Ectodermal cell (in vitro differentiated cells): ENCODE data around the gene ZMIZ1.
A peak's percentile ranks its signal among the peaks of the same experiment; 100 is the strongest.

Source experiments
- H3K27ac ChIP-seq: 2 replicates; pipeline ENCODE4 v1.7.0; 2013; ENCODE audit warnings: mild to moderate bottlenecking, low read depth, low read length; ENCODE audit not compliant: insufficient read depth, poor library complexity, severe bottlenecking
- H3K27me3 ChIP-seq: 2 replicates; pipeline ENCODE4 v1.7.0; 2013; ENCODE audit warnings: mild to moderate bottlenecking, low read length; ENCODE audit not compliant: insufficient read depth, control insufficient read depth, poor library complexity, severe bottlenecking
- H3K36me3 ChIP-seq: one replicate; pipeline ENCODE4 v1.7.0; 2013; ENCODE audit warnings: low read length; ENCODE audit not compliant: control insufficient read depth, insufficient read depth
- H3K4me1 ChIP-seq: one replicate; pipeline ENCODE4 v1.7.0; 2013; ENCODE audit warnings: low read length; ENCODE audit not compliant: control insufficient read depth, insufficient read depth
- H3K4me3 ChIP-seq: 2 replicates; pipeline ENCODE4 v1.7.0; 2013; ENCODE audit warnings: low read depth, low read length, control low read depth; ENCODE audit not compliant: insufficient read depth
- H3K9me3 ChIP-seq: 2 replicates; pipeline ENCODE4 v1.7.0; 2013; ENCODE audit warnings: mild to moderate bottlenecking, low read length, moderate library complexity; ENCODE audit not compliant: control insufficient read depth
- WGBS, 2 experiments: methylation state at CpG; one replicate each; pipeline ENCODE4 v1.1.7; 2013; ENCODE audit warnings: missing lambda C conversion rate in 2 of 2; 5-methylcytosine and 5-hydroxymethylcytosine counted together

Gene ZMIZ1

DNA sequence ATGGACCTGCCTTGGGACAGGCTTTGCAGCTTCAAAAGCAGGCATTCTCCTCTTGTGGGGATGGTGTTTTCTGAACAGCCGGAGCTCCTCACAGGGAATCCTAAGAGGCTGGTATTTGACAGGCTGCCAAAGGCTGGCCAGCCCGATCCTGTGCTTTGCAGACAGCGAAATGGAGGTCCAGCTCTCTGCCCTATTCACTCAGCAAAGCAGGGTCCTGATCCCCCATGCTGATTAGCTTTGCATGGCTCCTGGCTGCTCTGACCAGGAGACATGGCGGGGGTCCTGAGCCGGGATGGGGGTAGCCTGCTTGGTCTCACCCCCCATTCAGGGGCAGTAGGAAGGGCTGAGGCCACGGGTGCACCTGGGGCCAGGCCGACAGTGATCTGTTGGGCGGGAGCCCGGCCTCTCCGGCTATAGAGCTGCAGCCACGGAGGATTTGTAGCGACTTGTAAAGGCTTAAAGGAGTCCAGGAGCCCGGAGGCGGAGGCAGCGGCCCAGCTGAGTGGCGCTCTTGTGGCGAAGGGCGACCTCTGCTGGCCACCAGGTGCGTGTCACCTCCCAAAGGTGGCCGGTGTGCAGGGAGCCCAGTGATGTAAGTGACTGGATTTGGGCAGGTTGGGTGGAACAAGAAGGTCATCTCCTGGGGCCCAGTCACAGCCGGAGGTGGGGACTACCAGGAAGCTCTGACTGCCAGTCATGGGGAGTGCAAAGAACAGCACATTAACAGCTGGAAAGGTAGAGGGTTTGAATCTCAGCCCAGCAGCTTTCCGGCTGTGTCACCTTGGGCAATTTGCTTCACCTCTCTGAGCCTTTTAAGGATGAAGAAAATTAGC lies 126.5 kb downstream of the ZMIZ1 start:
- H3K4me1 ChIP-seq: peaks cover 10% of the 10 kb centered on the region
- H3K27me3 ChIP-seq: no peaks in the 10 kb centered on the region
- H3K9me3 ChIP-seq: no peaks in the 10 kb centered on the region
- H3K27ac ChIP-seq: peak overlapping the region; percentile 77
- H3K4me3 ChIP-seq: peak overlapping the region; percentile 9
- WGBS, 2 experiments: 13 to 15% methylated on average over 22 of the region's 22 CpGs
- H3K36me3 ChIP-seq: no peaks in the 10 kb centered on the region

DNA sequence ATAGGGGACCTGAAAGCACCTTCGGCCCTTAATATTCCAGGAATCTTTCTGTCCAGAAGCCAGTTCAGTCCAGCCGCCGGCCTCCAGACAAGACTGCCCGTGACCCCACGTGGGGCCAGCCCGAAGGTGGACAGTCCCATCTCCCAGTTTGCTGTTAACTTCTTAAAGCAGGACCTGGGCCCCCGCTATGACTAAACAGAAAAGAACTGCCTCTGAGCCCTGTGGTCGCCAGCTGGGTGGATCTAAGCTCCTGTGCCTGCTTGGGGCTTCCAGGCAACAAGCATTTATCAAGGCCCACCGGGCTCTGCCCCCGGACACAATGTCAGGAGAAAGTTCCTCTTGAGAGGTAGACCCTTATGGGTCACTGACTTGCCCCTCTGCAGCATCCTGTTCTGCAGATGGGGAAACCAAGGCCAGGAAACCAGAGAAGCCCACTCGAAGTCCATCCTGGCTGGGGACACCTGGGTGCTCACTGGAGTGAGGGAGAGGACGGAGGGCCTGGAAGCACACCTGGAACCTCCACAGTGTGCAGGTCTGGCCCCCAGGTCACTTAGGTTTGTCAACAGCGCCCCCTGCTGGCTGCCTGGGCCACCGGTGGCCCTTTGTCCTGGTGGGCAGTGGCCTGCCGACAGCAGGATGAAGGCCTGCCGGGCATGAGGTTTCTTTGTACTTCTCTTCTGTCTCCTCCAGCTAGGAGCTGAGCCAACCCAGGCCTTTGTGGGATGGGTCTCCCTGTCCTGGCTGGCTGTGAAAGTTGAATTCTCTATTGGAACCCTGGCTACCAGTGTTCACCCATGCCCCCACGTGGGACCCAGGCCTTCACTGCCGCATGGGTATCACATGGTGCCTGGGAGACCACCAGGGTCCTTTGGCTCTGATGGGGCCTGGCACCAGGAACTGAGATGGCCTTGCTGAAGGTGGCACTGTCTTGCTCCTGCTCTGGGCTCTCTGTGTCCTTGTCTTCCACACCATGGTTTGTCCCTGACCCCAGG lies 128.0 kb downstream of the ZMIZ1 start:
- H3K9me3 ChIP-seq: no peaks in the 10 kb centered on the region
- no peak overlapping the region for H3K4me3 ChIP-seq
- WGBS, 2 experiments: 71 to 72% methylated on average over 18 of the region's 18 CpGs
- H3K27me3 ChIP-seq: no peaks in the 10 kb centered on the region
- H3K27ac ChIP-seq: no peak overlapping the region
- H3K4me1 ChIP-seq: peaks cover 10% of the 10 kb centered on the region
- peaks cover 6% of the 10 kb centered on the region for H3K36me3 ChIP-seq

DNA sequence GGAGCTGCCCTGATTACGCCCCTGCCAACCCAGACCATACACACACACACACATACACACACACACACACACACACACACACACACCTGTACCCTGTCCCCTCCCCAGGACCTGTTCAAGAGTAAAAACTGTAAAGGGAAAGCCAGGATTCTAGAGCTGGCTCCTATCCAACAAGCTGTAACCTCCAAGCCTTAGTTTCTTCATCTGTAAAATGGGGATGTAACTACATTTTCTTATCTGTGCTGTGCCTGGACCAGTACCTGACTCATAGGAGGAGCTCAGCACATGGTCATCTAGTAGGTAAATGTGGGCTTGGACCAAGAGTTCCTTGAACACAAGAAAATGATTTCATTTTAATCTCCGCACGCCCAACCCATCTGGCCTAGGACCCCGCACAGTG lies 128.8 kb downstream of the ZMIZ1 start:
- H3K36me3 ChIP-seq: peaks cover 8% of the 10 kb centered on the region

DNA sequence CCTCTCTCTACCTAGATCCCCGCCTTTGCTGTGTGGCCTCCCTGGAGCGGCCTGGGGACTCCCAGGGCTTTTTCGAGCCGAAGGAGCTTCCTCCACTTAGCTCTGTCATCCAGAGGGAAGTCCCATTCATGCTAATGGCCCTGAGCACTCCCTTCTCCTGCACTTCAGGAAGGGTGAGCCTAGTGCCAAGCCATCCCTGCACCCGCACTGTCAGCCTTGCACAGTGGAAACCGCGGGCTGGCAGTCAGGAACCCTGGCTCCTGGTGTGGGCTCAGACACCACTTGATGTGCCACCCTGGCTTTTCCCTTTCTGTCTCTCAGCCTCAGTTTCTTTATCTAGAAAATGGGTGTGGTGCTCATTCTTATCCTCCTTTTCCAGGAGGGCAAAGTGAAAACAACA lies 131.6 kb downstream of the ZMIZ1 start:
- H3K36me3 ChIP-seq: peaks cover 17% of the 10 kb centered on the region
- H3K4me3 ChIP-seq: no peak overlapping the region
- no peaks in the 10 kb centered on the region for H3K9me3 ChIP-seq
- peaks cover 8% of the 10 kb centered on the region for H3K4me1 ChIP-seq
- no peaks in the 10 kb centered on the region for H3K27me3 ChIP-seq
- H3K27ac ChIP-seq: no peak overlapping the region
- WGBS, 2 experiments: 93% methylated on average over 7 of the region's 7 CpGs

More for the DNA sequence above, 128.8 kb downstream of the ZMIZ1 start:
- no peak overlapping the region for H3K27ac ChIP-seq
- no peaks in the 10 kb centered on the region for H3K27me3 ChIP-seq
- H3K9me3 ChIP-seq: no peaks in the 10 kb centered on the region
- H3K4me3 ChIP-seq: no peak overlapping the region
- 94 to 97% methylated on average over 4 of the region's 4 CpGs for WGBS, 2 experiments
- peaks cover 13% of the 10 kb centered on the region for H3K4me1 ChIP-seq

DNA sequence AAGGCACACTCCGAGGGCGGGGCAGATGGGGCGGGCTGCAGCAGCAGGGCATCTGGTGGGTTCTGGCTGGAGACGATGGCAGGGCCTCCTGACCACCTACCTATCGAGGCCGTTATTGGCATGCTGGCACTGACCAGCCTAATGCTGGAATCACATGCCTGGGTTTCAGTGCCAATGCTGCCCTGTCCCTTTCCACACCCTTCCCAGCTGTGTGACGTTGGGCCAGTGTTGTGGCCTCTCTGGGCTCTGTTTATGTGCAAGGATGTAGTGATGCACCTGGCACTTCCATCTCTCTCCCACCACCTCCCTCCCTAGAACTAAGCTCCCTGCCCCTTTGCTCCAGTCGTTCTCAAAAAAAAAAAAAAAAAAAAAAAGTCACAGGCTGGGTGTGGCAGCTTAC lies 132.9 kb downstream of the ZMIZ1 start:
- H3K36me3 ChIP-seq: peaks cover 17% of the 10 kb centered on the region
- H3K4me3 ChIP-seq: no peak overlapping the region
- H3K27me3 ChIP-seq: no peaks in the 10 kb centered on the region
- WGBS, 2 experiments: 93 to 97% methylated on average over 8 of the region's 8 CpGs
- no peak overlapping the region for H3K27ac ChIP-seq
- H3K9me3 ChIP-seq: no peaks in the 10 kb centered on the region
- H3K4me1 ChIP-seq: peaks cover 8% of the 10 kb centered on the region

DNA sequence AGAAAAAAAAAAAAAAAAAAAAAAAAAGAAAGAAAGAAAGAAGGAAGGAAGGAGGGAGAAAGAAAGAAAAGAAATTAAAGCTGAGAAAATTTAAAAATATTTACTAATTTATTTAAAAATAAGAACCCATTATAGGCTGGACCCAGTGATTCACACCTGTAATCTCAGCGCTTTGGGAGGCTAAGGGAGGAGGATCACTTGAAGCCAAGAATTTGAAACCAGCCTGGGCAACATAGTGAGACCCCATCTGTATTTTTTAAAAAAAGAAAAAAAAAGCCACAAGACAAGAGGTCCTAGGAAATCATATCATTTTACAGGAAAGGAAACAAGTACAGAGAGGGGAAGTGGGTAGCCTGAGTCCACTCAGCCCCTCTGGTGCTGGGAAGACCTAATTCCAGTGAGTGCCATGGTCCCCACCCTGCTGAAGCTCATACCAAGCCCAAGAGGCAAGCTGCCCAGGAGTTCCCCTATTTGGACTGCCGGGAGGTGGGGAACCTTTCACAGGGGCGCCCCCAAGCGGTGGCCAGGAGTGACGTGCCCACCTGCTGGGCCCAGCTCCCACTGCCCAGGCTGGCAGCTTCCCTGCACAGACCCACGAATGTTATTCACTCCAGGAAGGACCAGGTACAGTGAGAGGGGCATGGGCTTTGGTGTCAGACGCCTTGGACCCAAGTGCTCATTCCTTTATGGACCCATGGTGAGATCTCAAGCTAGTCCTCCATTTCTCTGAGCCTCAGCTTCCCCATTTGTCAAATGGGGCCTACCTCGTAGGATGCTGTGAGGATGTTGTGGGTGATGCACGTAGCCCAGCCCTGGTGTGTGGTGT lies 133.6 kb downstream of the ZMIZ1 start:
- H3K27ac ChIP-seq: peak overlapping the region; percentile 16
- 66 to 68% methylated on average over 9 of the region's 9 CpGs for WGBS, 2 experiments
- no peak overlapping the region for H3K4me3 ChIP-seq
- peaks cover 8% of the 10 kb centered on the region for H3K4me1 ChIP-seq
- H3K9me3 ChIP-seq: no peaks in the 10 kb centered on the region
- peaks cover 17% of the 10 kb centered on the region for H3K36me3 ChIP-seq
- H3K27me3 ChIP-seq: no peaks in the 10 kb centered on the region

DNA sequence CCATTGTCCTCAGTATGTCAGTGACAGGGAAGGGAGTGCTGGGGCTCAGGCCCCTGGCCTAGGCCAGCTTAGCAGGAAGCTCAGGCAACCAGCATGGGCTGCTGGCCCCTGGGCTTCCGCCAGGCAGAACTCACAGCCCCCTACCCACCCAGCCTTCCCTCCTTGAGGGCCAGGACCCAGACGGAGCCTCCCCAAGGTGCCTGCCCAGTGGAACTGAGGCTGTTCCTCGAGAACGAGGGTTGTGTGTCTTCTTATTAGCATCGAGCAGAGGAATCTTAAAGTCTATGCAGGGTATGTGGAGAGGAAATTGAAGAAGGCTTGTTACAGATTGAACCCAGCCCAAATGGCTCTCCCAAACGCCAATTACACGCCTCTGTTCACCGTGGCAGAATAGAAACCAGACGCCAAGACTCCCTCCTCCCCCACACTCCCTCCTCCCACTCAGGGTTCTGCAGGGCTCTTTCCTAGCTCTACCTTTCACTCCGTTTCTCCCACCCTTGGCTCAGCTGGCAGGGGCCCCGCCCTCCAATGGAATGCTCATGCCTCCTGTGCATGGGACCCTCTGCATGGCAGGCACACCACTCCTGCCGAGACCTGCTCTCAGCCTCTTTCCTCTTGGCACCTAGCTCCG lies 134.4 kb downstream of the ZMIZ1 start:
- 85 to 91% methylated on average over 13 of the region's 13 CpGs for WGBS, 2 experiments

DNA sequence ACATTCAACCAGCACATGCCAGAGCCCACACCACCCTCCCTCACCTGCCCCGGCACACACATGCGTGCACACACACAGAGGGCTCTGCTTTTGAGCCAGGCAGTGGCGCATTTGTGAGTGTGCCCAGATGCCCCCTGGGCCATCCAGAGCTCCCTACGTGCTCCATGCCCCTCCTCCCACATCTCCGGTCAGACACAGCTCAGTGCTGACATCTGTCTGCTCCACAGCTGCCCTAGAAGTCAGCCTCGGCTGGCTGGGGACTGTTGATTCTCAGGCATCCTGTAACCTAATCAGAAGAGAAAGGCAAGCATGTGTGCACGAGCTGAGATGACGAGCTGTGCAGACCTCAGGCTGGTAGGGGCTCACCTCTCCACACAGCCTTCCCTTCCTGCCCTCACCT lies 135.1 kb downstream of the ZMIZ1 start:
- H3K27ac ChIP-seq: no peak overlapping the region
- H3K36me3 ChIP-seq: peaks cover 22% of the 10 kb centered on the region
- H3K4me1 ChIP-seq: peaks cover 8% of the 10 kb centered on the region
- H3K4me3 ChIP-seq: no peak overlapping the region
- no peaks in the 10 kb centered on the region for H3K27me3 ChIP-seq
- no peaks in the 10 kb centered on the region for H3K9me3 ChIP-seq
- WGBS, 2 experiments: 85 to 87% methylated on average over 8 of the region's 8 CpGs

More for the DNA sequence above, 134.4 kb downstream of the ZMIZ1 start:
- H3K9me3 ChIP-seq: no peaks in the 10 kb centered on the region
- H3K36me3 ChIP-seq: peaks cover 17% of the 10 kb centered on the region
- no peaks in the 10 kb centered on the region for H3K27me3 ChIP-seq
- H3K4me1 ChIP-seq: peaks cover 8% of the 10 kb centered on the region
- no peak overlapping the region for H3K4me3 ChIP-seq
- peak overlapping the region; percentile 16 for H3K27ac ChIP-seq

DNA sequence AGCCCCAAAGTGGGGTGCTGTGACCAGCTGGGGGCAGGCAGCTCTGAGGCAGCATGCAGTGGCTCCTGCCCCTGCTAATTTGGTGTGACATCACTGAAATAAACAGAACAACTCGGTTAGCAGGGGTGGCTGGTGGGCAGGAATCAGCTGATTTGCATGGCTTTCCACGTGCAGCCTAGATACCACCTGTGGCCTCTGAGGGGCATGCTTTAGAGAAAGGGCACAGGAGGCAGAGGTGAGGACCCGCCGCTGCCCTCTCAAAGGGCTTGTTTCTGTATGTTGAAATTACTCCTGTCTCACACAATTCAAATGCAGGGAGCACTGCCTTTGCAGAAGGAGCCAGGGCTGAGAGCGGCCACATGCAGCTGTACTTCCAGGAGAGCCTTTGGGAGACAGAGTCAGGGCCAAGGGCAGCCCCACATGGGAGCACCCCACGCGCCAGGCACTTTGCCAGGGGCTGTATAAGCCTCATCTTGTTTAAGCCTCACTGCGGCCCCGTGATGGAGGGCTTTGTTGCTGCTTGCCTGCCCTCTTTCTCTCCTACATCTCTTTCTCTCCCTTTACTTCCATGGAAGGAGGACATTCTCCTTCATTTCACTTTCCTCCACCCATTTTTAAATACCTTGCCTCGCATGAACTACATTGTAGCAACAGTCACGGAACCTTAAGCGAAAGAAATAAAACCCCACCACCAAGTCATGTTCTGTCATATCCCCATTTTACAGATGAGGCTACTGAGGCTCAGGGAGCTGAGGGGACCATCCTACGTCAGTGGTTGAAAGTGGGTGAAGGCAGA lies 137.7 kb downstream of the ZMIZ1 start:
- Histone ChIP-seq H3K27me3 (no peaks in the 10 kb centered on the region), H3K4me1 (peaks cover 8% of the 10 kb centered on the region), H3K4me3 (no peak overlapping the region), H3K36me3 (peaks cover 25% of the 10 kb centered on the region), H3K9me3 (no peaks in the 10 kb centered on the region), H3K27ac (no peak overlapping the region)
- WGBS, 2 experiments: 90 to 92% methylated on average over 13 of the region's 13 CpGs
